ENCODE results near the gene CARD6.
"Not testable (repeated sequence)": the region's sequence is repeated elsewhere in the genome, so short reads cannot be mapped to it uniquely, and the experiment has no call there.

Gene CARD6

DNA sequence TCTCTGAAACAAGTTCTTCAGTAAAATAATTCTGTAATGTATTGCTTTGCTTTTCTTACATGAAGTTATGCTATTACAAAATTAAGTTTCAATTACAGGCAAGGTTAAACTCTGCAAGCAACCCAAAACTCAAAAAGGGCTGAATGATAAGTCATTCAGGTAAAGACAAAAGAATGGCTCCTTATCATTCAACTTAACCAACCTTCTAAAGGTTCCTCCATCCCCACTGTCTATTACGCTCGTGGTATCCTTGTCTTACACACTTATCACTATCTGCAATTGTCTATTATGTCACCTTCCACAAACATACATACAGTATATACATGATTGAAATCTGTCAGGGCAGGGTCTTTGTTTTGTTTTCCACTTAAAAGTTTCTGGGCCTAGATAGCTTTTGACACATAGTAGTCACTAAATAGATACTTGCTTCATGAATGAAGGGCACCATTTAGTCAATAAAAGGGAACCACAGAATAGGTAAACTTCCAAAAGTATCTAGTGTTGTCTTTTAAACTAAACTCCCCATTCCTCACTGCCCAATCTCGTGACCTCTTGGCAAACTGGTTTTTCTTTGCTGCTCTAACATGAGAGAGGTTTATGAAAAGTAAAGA lies 13.0 kb upstream of the CARD6 start:
- DNase-seq, result no peak

DNA sequence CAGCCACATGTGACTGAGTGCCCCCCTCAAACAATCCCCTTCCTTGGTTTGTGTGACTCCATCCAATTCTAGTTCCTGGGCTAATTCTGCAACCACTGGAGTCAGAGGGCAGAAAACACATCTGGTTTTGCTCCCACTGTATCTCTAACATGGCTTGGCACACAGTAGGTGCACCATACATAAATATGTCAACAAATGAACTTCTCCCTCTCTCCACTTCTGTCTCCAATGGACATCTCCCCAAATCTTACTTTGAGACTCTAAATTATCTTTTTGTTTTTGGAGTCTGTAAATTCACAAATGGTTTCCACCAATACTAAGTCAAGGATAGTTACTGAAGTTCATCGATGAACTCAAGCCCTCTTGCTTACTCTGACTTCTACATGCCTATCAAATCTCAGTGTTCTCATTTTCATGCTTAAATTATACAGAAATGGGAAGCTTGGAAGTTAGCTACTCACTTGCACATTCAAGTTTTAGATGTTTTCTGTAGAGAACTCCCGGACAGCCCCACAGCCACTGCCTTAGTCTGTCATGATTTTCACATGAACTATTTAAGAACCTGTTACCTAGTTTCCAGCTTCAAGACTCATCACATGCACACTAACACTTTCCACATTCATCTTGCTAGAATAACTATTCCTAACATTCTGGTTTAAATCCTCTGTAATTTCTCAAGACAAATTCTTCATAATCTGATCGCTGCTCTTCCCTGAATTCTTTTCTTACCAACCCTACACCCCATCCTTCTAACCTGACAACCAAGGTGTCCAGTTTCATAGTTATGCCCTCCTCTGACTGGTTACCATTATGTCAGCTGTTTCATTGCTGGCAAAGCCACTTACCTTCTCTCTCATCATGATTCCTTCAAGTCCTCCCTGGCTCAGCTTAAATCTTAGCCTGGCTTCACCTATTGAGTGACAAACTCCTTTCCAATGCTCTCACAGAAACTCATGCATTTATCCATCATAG lies 12.2 kb upstream of the CARD6 start:
- DNase-seq, result peak; percentile 18

DNA sequence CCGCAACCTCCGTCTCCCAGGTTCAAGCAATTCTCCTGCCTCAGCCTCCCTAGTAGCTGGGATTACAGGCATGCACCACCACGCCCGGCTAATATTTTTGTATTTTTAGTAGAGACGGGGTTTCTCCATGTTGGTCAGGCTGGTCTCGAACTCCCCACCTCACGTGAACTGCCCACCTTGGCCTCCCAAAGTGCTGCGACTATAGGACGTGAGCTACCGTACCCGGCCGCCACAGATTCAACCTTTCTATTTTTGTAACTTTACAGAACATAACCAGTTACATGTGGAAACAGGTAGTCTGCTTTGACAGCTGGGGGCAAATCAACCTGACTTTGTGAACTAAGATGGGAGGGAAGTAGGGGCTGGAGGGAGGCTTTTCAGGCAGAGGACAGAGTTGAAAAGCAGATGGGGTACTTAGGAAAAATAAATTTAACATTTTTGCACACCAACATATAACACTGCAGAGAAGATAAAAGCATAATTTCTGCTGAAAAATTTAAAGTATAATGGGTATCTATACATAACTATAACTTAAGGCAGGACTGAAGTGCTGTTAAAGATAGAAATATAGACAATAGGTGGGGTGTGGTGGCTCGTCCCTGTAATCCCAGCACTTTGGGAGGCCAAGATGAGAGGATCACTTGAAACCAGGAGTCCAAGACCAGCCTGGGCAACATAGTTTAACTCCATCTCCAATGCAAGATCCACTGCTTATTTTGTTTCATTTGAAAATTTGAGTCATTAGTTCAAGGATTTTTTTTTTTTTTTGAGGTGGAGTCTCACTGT lies 11.2 kb upstream of the CARD6 start:
- no peak for DNase-seq

DNA sequence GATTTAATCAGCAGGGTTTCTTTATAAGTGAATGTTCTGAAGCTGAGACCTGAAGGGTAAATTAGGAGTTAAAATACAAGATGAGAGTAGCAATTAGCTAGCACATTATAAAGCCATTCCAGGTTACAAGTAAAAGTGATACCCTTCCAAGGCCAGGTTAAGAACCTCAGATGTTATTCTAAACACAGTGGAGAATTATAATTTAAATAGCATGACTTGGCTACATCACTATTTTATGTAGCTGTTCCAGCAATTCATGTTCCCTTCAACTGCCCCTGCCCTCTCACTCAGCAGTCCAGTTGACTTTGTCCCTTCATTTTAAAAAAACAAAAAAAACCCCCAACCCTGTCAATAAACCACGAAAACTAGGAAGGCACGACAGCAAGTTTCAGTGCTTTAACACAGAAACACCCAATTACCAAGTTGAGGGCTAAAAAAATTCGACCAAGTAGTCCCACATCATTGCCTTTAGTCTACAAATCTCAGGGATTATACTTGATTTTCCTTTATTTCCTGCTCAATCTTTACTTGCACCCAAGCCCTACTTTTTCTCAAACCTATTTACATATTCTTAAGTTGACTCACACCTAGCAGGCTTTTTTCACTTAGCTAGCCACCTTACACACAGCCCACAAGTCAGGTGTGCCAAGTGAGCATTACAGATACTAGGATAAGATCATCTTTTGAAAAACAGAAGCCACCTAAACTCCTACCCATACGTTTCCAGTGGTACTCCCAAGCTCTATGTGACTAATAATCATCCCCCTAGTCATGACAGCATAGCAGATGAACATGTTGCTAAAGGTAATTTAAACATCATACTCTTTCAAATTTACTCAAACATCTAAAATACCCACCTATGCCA lies 9.6 kb upstream of the CARD6 start:
- no peak for DNase-seq

DNA sequence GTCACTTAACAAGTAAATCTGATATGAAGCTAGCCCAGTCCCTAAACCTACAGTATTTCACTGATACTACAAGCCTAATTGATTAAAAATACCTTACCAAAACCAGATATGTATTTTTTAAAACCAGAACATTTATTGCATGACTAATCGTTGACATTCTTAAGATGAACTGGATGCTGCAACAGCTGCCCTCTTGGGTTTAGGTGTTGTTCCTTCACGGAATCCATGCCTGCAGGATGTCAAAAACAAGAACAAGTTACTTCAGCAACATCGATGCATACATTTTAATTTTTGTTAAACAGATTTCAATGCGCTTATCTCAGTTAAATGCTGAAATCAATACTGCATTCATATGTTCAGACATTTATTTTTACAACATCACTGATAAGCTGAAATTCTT lies 8.8 kb upstream of the CARD6 start:
- DNase-seq, result no peak

DNA sequence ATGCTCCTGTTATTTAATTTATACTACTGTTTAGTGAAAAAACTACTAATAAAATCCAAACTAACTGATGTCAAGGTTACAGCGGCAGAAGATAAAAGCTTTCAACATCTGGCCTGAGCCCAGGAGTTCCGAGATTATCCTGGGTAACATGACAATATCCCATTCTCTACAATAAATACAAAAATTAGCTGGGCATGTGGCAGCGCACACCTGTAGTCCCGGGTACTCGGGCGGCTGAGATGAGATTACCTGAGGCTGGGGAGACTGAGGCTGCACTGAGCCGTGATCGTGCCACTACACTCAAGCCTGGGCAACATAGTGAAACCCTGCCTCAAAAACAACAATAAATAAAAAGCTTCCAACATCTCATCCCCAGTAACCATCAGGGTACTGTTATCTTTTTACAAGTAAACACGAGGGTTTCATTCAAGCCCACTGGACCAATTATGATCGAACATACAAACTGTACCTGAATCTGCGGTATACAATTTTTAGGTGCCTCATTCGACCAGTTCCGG lies 7.4 kb upstream of the CARD6 start:
- DNase-seq, result no peak

DNA sequence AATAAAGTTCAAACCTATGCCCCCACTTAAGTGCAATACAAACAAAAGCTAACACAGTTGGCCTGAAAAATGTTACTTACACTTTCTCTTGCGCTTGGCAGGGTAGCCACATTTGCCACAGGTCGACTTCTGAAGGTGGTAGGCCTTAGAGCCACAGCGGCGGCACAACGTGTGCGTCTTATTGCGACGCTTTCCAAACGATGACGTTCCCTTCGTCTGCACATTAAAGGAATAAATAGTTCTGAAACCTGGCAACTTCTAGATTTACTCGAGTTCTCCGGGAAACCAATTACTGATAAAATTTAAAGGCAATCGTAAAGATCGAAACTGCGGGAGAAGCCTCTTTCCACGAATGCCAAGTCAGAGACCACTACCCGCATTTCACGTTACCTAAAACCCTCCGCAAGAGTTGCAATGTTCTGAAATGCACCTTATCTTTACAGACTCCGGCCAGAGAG lies 6.7 kb upstream of the CARD6 start:
- peak; percentile 29 for DNase-seq

DNA sequence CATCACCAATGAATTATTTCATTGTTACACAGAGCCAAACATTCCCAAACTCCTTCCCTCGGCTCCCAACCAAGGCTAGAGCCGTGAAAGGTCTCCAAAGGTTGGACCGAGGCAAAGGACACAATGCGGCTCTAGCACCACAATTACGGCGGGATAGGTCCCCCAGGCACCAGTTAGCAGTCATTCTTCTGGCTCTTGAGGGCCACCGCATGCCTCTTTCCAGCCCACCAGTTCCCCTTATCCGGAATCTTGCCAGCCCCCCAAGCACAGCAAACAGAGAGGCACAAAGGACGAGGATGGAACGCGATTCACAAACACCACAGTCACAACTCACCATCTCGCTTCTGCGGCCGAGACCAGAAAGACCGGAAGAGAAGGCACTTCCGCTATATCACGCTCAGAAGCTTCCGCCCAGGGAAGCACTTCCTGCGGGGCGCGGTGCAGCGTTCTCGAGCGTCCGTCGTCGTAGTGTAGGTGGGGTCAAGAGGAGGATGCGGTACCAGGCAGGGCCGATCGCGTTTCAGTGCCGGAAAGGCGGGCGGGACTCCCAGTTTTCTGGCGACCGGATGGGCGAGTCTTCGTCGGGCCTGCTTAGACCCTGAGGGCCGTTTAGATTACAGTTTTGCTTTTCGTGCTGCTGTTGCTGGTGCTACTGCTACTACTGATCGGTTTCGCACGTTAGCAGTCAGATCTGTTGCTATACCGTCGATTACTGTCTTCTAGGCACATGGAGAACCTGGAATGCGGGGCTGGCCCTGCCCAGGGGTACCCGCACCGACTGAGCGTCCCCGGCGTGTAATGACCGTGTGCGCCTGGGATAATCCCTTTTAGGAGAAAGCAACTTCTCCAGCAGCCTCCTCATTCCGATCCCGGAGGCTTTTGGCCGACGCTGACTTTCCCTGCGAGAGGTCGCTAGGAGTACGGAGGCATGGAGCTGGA lies 6.0 kb upstream of the CARD6 start, which contains the start of gene RPL37:
Gene RPL37 (minus strand): TSS at position 374 of the 939 bp plus-strand sequence. CDS start 37 bp downstream, at position 337.
- DNase-seq, result peak; percentile 97

DNA sequence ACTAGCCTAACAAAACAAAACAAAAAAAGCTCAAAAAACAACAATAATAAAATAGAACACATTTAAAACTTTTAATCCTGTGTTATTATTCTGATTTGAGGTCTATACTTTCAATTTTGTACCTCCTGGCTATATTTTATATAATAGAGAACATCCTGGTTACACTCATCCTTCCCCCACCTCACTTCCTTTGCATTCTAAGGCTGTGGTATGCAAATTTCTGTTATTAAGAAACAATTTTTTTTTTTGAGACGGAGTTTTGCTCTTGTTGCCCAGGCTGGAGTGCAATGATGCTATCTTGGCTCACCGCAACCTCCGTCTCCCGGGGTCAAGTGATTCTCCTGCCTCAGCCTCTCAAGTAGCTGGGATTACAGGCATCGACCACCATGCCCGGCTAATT lies 3.1 kb upstream of the CARD6 start:
- DNase-seq, result no peak

DNA sequence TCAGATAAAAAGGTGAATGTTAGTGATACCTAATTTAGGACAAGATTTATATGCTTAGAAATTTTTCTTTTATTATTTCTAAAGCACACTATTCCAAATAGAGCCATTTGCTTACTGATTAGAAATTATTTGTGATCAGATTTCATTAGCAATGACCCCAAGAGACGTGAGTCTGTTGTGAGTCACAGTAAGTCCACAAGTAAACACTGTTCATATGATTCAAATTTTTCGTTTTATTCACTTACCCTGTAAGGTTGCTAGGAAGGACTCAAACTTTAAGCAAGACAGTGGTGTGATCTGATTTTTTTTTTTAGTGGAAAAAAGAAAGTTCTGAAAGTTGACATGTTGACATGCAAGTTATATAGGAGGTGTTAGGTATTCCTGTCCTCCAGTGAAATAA lies 1.2 kb downstream of the CARD6 start:
- DNase-seq, result no peak

DNA sequence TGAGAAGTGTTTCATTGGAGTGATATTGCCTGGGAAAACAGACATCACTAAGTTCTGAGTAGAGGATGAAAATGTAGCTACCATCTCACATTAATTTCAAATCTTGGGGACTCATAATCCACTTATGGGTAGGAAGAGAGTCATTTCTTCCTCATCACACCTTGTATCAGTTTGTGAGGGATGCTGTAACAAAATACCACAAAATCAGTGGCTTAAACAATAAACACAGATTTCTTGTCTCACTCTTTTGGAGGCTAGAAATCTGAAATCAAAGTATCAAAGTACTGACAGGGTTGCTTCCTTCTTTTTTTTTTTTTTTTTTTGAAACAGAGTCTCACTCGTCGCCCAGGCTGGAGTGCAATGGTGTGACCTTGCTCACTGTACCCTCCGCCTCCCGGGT lies 3.4 kb downstream of the CARD6 start:
- DNase-seq, result no peak

DNA sequence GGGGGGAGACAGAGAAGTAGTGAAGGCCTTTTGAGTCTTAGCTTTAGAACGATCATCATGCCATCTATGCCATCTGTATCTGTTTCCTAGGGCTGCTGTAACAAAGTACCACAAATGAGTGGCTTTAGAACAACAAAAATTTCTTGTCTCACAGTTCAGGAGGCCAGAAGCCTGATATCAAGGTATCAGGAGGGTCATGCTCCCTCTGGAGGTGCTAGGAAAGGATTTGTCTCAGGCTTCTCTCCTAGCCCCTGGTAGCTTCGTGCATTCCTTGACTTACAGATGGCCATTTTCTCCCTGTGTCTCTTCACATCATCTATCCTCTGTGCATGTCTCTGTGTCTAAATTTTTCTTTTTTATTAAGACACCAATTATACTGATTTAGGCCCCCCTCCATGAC lies 5.2 kb downstream of the CARD6 start:
- no peak for DNase-seq

DNA sequence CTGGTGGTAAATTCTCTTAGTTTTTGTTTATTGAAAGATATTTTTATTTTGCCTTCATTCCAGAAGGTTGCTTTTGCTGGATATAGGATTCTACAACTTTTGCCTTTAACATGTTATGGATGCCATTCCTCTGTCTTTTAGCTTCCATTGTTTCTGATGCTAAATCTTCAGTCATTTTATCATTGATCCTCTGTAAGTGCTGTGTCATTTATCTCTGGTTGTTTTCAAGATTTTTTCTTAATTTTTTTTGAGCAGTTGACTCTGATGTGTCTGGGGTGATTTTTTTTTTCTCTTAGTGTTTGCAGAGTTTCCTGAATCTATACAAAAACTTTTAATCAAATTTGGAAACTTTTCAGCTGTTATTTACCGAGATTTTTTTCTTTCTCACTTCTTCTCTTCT lies 6.4 kb downstream of the CARD6 start:
- DNase-seq, result no peak

DNA sequence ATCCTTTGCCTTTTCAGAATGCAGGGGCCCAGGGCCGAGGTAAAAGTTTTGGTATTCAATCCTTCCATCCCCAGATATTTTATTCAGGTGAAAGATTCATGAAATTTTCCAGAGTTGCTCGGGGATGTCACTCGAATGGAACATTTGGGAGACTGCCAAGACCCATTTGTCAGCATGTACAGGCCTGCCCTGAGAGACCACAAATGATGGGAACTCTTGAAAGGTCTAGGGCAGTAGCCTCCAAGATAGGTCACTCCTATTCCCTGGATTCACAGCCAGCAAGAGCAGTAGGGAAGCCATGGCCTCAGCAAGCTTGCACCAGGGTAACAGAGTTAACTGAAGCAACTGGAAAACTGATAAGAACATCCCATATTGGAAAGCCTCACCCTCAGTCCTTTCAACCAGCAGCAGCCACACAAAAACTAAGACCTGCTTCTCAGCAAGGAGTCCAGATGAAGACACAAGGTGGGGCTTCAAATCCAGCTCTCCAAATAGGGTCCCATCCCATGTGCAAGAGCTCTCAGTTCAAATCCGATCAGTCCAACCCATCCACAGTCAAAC lies 12.5 kb downstream of the CARD6 start:
- no peak for DNase-seq

DNA sequence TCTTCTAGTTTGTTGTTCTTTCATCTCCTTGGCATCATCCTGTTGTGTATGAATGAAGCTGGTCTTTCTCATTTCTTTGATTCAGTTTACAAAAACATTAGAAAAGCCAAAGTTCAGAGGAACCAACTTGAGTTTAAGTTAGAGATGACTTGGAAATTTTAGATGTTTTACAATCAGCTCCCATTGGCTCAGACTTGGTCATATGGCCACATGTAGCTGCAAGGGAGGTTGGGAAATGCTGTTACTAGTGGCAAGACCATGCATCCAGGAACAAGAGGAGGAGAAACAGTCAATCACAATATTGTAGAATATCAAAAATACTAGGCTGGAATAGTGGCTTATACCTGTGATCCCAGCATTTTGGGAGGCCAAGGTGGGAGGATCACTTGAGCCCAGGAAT lies 19.5 kb downstream of the CARD6 start:
- DNase-seq, result no peak

DNA sequence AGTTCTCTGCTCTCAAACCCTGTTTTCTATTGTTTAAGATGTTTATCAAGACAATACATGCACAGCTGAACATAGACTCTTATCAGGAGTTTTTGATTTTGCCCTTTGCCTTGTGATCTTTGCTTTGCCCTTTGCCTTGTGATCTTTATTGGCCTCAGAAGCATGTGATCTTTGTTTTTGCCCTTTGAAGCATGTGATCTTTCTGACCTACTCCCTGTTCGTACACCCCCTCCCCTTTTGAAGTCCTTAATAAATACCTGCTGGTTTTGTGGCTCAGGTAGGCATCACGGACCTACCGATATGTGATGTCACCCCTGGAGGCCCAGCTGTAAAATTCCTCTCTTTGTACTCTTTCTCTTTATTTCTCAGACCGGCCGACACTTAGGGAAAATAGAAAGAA lies 23.8 kb downstream of the CARD6 start:
- not testable (repeated sequence) for DNase-seq

DNA sequence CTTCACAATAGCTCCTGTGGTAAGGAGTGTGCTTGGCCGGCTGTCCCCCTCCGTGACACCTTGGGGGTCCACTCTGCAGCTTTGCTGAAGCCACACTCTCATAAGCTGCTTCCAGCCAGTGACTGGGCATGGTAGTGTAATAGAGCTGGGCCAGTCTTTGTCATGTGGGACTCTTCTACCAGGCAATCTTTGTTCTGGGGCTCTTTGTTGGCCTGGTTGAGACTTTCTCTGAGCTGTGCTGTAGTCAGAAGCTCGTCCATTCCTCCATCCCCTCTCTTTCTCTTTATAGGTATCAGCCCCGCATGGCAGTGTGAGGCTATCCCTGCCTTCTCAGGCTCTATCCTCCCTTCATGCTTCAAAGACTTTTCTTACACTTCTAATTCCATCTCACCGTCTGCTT lies 25.7 kb downstream of the CARD6 start:
- no peak for DNase-seq

DNA sequence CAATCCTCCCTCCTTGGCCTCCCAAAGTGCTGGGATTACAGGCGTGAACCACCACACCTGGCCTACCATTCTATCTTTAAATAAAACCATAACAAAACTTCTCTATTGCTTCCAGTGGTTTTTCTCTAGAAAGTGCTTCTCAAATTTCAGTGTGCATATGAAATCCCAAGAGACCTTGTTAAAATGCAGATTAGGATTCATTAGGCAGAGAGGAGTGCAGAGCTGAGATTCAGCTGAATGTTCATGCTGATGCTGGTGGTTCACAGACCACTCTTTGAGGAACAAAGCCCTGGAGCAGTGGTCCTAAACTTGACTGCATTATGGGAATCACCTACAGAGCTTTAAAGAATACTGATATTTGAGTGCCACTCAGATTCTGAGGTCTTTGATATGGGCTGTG lies 28.2 kb downstream of the CARD6 start:
- no peak for DNase-seq

DNA sequence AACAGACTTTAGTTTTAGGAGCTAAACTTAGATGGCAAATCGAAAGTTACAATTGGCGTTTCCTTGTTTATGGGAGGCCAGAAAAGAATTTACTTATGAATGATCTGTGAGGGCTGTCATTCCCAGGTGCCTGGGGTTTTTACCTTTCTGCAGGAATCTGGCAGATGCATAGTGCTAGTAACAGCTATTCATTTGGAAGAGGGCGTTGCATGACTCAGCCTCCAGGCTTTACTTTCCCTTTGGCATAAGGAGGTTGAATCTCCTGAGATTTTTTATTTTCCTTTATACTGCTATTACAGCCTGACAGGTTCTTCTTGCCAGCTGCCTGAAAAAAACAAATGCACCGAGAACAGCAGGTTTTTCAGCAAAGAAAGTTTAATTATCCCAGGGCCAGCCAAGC lies 30.0 kb downstream of the CARD6 start:
- DNase-seq, result no peak

DNA sequence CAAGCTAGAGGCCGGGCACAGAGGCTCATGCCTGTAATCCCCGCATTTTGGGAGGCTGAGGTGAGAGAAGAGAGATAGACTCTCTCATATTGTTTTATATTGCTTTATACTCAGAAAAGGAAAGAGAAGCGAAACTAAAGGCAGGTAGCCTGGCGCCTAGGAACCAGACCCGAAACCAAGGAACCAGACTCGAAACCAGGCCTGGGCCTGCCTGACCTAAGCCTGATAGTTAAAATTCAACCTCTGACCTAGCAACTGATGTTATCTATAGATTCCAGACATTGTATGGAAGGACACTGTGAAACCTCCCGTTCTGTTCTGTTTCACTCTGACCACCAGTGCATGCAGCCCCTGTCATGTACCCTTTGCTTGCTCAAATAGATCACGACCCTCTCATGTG lies 31.1 kb downstream of the CARD6 start:
- not testable (repeated sequence) for DNase-seq

All from NCI-H82 (cell line).